Urinary bladder (tissue), 4 donors: ENCODE data around the gene FAM163B. TPM values are rescaled to one million over a fixed set of nuclear protein-coding genes. Genes with fewer than 3 reads are reported as not detected.

ENCODE experiments used
- DNase-seq: peaks from one replicate; pipeline ENCODE4 v3.0.0-alpha.2; 2015; ENCODE audit errors: extremely low spot score
- H3K27ac ChIP-seq: one replicate; pipeline ENCODE4 v1.5.1; 2013; ENCODE audit warnings: low read depth, mild to moderate bottlenecking, moderate library complexity
- H3K36me3 ChIP-seq: one replicate; pipeline ENCODE4 v1.6.1; 2013; ENCODE audit warnings: mild to moderate bottlenecking, moderate library complexity; ENCODE audit not compliant: insufficient read depth
- H3K4me1 ChIP-seq: one replicate; pipeline ENCODE4 v1.6.1; 2013; ENCODE audit warnings: mild to moderate bottlenecking, moderate library complexity; ENCODE audit not compliant: insufficient read depth
- H3K4me3 ChIP-seq: one replicate; pipeline ENCODE4 v1.5.1; 2013; ENCODE audit warnings: low read depth, low read length
- WGBS: extraction: QIAGEN DNeasy Blood & Tissue Kit; methylation state at CpG from one replicate; pipeline ENCODE4 v1.1.7; 2013; 5-methylcytosine and 5-hydroxymethylcytosine counted together
- polyA plus RNA-seq: library from polyadenylated mRNA; stranded (reverse); fragments of 200-250 nt; gene quantifications from one replicate; pipeline ENCODE4 v1.2.3, GENCODE V29; 2013
- total RNA-seq: library from RNA; depleted of rRNA; stranded (reverse); fragments of >200 nt; gene quantifications from one replicate; pipeline ENCODE4 v1.2.3, GENCODE V29; 2014
- donor health status: healthy with polysubstance abuse.
- donor health status: healthy.

FAM163B gene
- total and polyA plus RNA-seq, 2 donors, result 0.26 to 0.86 TPM

DNA sequence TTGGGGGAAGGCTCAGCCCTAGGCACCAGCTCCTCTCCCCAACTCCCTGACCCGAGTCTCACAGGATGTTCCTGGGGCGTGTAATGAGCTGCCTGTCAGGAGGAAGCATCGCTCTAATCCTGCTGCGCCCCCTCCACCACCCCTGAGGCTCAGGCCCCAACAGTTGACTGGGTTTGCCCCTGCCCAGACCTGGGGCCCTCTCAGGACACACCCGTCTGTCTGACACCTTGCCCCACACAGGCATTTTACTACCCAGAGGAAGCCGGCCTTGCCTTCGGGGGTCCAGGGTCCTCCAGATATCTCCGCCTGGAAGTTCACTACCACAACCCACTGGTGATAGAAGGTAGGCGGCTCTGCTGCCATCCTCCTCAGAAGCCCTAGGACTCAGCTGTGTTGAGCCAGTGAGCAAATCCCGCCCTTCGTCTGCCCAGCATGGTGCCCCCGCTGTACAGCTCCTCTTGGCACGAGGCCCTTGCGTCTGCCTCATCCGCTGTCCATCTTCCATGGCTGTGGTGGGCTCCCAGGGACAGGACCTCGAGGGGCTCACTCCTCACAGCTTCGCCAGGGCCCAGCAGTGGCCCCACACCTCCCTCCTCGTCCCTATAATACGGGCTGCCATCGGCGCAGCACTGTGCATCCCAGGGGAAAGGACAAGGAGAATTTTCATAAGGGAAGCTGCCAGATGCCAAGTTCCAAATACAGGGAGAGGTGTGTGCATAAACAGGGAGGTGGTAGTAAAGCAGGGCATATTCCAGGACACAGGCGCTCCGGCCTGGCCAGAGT, 35.0 kb upstream of the FAM163B start:
- WGBS, result 82% methylated on average over 23 of the region's 23 CpGs
- Histone ChIP-seq H3K4me3 (no peak overlapping the region), H3K36me3 (no peaks in the 10 kb centered on the region), H3K27ac (no peak overlapping the region), H3K4me1 (no peaks in the 10 kb centered on the region)
- no peak for DNase-seq

DNA sequence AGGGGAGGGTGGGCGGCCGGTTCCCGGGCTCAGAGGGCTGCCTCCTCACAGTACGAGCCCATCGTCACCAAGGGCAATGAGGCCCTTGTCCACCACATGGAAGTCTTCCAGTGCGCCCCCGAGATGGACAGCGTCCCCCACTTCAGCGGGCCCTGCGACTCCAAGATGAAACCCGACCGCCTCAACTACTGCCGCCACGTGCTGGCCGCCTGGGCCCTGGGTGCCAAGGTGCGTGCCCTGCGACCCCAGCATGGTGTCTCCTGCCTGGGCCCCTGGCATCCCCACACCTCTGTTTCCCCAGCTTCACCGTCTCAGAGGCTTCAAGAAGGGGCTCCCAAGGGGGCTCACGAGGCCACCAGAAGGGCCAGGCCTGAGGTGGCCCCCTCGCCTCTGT, 34.2 kb upstream of the FAM163B start:
- Histone ChIP-seq H3K27ac (no peak overlapping the region), H3K4me1 (no peaks in the 10 kb centered on the region), H3K4me3 (no peak overlapping the region), H3K36me3 (no peaks in the 10 kb centered on the region)
- WGBS, result 91% methylated on average over 20 of the region's 20 CpGs
- DNase-seq, result no peak

GRCh38 chr9:133642708-133643361, 33.6 kb upstream of the FAM163B start:
- Histone ChIP-seq H3K4me1 (no peaks in the 10 kb centered on the region), H3K36me3 (no peaks in the 10 kb centered on the region), H3K27ac (no peak overlapping the region), H3K4me3 (no peak overlapping the region)
- DNase-seq, result no peak
- WGBS, result 75% methylated on average over 16 of the region's 16 CpGs

DNA sequence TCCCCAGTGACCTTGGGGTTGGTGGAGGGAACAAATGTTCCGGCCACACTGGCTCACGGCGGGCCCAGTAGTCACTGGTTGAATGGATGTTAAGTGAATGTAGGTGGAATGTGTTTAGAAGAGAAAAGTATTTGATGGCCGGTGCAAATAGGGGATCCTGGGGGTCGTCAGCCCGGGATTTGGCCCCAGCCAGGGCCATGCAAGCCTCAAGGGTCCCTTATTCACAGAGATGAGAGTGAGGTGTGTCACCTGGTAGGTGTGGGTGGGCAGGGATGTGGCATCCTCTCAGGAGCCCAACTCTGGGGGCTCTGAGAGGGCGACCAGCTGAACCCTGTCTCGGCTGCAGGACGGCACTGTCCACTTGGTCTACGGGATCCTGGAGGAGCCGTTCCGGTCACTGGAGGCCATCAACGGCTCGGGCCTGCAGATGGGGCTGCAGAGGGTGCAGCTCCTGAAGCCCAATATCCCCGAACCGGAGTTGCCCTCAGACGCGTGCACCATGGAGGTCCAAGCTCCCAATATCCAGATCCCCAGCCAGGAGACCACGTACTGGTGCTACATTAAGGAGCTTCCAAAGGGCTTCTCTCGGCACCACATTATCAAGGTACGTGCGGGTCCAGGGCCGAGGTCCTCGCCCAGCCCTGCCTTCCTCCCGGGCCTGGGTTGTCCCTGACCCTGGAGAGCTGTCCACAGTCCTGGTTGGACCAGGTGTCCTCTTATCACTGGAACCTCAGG, 32.8 kb upstream of the FAM163B start:
- no peak for DNase-seq
- whole genome bisulfite sequencing, result 90% methylated on average over 25 of the region's 25 CpGs
- Histone ChIP-seq H3K4me1 (no peaks in the 10 kb centered on the region), H3K4me3 (no peak overlapping the region), H3K36me3 (no peaks in the 10 kb centered on the region), H3K27ac (no peak overlapping the region)

GRCh38 chr9:133641396-133641655, 32.1 kb upstream of the FAM163B start:
- no peak overlapping the region for H3K4me3 ChIP-seq
- H3K4me1 ChIP-seq, result no peaks in the 10 kb centered on the region
- H3K36me3 ChIP-seq, result no peaks in the 10 kb centered on the region
- no peak for DNase-seq
- 83% methylated on average over 7 of the region's 7 CpGs for WGBS
- H3K27ac ChIP-seq, result no peak overlapping the region

DNA sequence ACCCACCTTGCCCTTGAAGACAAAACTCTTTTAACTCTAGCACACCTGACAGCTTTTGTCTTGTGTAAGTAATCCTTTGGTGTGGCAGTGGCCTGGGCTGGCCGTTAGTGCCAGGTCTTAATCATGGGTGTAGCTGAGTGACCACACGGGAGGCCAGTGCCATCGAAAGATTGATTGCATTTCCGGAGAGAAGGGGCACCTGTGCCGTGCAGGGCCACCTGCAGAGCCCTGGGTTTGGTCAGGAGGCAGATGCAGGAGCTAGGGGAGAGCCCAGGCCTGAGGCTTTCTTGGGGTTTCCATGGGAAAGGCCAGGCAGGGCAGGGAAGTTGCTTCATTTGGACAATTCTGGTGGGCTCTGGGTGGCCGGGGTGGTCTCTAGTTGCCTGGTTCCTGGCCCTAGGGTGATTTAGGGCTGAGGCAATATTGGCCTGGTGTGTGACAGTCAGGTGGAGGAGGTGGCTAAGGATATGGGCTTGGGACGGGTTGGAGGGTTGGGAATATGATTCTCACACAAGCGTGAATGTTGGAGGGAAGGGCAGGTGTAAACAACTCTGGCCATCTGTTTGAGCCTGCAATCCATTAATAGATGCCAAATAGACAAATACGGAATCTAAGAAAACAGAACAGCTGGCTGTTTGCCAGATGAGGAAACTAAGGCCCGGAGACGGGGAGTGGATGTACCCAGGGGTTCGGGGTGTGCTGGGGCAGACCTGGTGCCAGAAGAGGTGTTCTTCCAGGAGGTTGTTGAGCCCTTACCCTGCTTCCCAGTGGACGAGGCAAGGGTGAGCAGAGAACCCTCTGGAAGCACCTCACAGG, 31.6 kb upstream of the FAM163B start:
- H3K4me3 ChIP-seq, result no peak overlapping the region
- H3K4me1 ChIP-seq, result no peaks in the 10 kb centered on the region
- H3K36me3 ChIP-seq, result no peaks in the 10 kb centered on the region
- H3K27ac ChIP-seq, result no peak overlapping the region
- DNase-seq, result no peak
- WGBS, result 80% methylated on average over 13 of the region's 13 CpGs

GRCh38 chr9:133640160-133640559, 31.0 kb upstream of the FAM163B start:
- WGBS, result 89% methylated on average over 7 of the region's 7 CpGs
- Histone ChIP-seq H3K36me3 (no peaks in the 10 kb centered on the region), H3K27ac (no peak overlapping the region), H3K4me3 (no peak overlapping the region), H3K4me1 (no peaks in the 10 kb centered on the region)
- no peak for DNase-seq

DNA sequence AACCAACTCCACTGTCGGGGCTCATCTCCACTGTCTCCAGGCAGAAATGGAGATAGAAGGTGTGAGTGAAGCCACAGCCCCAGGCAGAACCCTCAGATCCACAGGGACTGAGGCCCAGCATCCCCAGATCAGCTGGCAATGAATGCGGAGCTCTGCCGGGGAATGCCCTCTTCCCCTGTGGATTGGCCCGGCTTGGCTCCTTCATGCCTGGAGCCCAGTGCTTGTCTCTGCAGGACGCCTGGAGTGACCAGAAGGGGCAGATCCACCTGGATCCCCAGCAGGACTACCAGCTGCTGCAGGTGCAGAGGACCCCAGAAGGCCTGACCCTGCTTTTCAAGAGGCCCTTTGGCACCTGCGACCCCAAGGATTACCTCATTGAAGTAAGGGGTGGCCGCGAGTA, 30.4 kb upstream of the FAM163B start:
- Histone ChIP-seq H3K4me3 (no peak overlapping the region), H3K36me3 (no peaks in the 10 kb centered on the region), H3K27ac (no peak overlapping the region), H3K4me1 (no peaks in the 10 kb centered on the region)
- WGBS, result 91% methylated on average over 8 of the region's 8 CpGs
- DNase-seq, result no peak

DNA sequence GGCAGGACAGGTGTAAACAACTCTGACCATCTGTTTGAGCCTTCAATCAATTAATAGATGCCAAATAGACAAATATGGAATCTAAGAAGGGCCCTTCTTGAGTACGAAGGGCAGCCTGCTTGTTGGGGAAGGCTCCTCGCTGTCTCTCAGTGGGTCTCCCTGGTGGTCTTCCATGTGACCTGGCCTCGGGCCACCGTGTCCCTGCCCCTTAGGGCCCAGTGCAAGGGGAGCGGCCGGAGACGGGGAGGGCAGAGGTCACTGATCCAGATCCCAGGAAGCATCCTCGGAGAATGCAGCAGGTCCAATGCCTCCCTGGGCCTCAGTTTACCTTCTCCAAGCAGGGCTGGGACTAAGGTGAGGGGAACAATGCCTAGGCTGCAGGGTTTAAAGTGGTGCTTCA, 29.5 kb upstream of the FAM163B start:
- WGBS, result 87% methylated on average over 8 of the region's 8 CpGs
- no peak overlapping the region for H3K4me3 ChIP-seq
- H3K36me3 ChIP-seq, result no peaks in the 10 kb centered on the region
- H3K27ac ChIP-seq, result no peak overlapping the region
- DNase-seq, result no peak
- no peaks in the 10 kb centered on the region for H3K4me1 ChIP-seq

GRCh38 chr9:133638076-133638475, 28.9 kb upstream of the FAM163B start:
- Histone ChIP-seq H3K4me1 (no peaks in the 10 kb centered on the region), H3K4me3 (no peak overlapping the region), H3K36me3 (no peaks in the 10 kb centered on the region), H3K27ac (no peak overlapping the region)
- no peak for DNase-seq
- WGBS, result 64% methylated on average over 8 of the region's 8 CpGs

DNA sequence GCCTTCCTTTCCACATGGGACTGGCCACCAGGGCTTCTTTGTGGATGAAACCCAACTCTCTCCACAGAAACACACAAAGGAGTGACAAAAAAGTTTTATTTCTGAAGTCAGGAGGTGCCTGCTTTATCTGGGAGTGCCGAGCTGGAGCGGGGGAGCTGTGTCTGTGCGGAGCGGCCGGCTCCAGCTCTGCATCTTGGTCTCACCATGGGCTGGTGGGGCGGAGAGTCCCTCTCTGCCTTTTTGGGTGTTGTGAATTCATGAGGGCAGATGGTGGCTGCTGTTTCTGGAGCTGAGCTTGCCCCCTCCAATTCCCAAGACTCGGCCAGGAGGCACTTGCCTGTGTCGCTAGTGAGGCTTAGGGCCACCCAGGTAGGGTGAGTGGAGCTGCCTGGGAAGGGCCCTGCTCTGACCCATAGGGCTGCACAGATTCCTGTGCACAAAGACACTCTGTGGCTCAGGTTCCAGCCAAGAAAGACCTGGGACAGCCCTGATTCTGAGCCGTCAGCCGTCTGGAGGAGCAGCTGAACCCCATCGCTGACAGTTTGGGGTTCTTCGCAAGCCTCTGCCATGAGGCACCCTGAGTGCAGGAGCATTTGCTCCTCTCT, 28.4 kb upstream of the FAM163B start:
- Histone ChIP-seq H3K4me1 (no peaks in the 10 kb centered on the region), H3K27ac (no peak overlapping the region), H3K4me3 (no peak overlapping the region), H3K36me3 (no peaks in the 10 kb centered on the region)
- no peak for DNase-seq
- WGBS, result 69% methylated on average over 12 of the region's 12 CpGs

DNA sequence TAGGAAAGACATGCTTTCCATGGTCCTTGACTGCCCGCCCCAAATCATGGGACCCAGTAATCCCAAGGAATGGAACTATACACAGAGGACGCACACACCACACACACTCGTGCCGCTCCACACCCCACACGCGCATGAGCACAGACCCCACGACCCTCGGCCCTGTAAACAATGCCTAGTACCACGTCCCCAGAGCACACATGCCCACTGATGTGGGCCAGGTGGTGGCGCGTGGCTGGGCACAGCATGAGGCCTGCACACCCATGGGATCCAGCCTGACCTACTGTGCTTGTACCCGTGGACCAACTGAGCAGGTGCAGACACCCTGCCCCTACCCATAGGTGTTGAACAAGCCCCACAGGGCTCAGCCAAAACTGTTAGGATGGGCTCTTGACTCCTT, 27.7 kb upstream of the FAM163B start:
- Histone ChIP-seq H3K36me3 (no peaks in the 10 kb centered on the region), H3K27ac (no peak overlapping the region), H3K4me1 (no peaks in the 10 kb centered on the region), H3K4me3 (no peak overlapping the region)
- DNase-seq, result no peak
- 84% methylated on average over 12 of the region's 12 CpGs for WGBS
